H1 (cell line): ENCODE data around the gene USP38. TPM values are rescaled to one million over a fixed set of nuclear protein-coding genes. Genes with fewer than 3 reads are reported as not detected.

Source experiments
- CBX5 ChIP-seq: fragments of 300-800, 300-1000 bp; sonication (generic); IDR thresholded peaks from 2 replicates; pipeline ENCODE4 v1.7.1; 2016; ENCODE audit warnings: antibody characterized with exemption, low read length, low read depth
- CREB1 ChIP-seq: IDR thresholded peaks from 2 replicates; pipeline ENCODE4 v1.6.1; 2012; ENCODE audit warnings: inconsistent platforms
- GTF2F1 ChIP-seq: IDR thresholded peaks from 2 replicates; pipeline ENCODE4 v1.6.1; 2012; ENCODE audit warnings: low read depth, low read length, improper control_type of control experiment, borderline replicate concordance
- JUND ChIP-seq: IDR thresholded peaks from 2 replicates; pipeline ENCODE4 v1.6.1; 2011; ENCODE audit warnings: mild to moderate bottlenecking, improper control_type of control experiment, low read length
- MAFK ChIP-seq: IDR thresholded peaks from 2 replicates; pipeline ENCODE4 v1.6.1; 2012; ENCODE audit warnings: low read depth, mild to moderate bottlenecking, improper control_type of control experiment, low read length
- MAX ChIP-seq: IDR thresholded peaks from 2 replicates; pipeline ENCODE4 v1.6.1; 2012; ENCODE audit warnings: inconsistent platforms
- SIRT6 ChIP-seq: IDR thresholded peaks from one replicate; pipeline ENCODE4 v1.7.1; 2012; ENCODE audit warnings: low read length, inconsistent platforms
- TCF12 ChIP-seq: IDR thresholded peaks from 2 replicates; pipeline ENCODE4 v1.6.1; 2011; ENCODE audit warnings: low read depth, mild to moderate bottlenecking, low read length
- ZNF274 ChIP-seq: IDR thresholded peaks from 2 replicates; pipeline ENCODE4 v1.7.0; 2012; ENCODE audit warnings: low read length, borderline replicate concordance; ENCODE audit errors: extremely low read depth
- polyA plus RNA-seq, 7 experiments: library from polyadenylated mRNA; depleted of rRNA in 3 of 7; stranded (reverse) in 5 of 7; unstranded in 2 of 7; fragments of >200 nt in 5 of 7; fragments of 200-250 nt in 2 of 7; gene quantifications; 1 replicate in 5 of 7; 2 replicates in 1 of 7; 4 replicates in 1 of 7; pipeline versions ENCODE4 v1.2.1 to v1.2.3, GENCODE V29; 2011 to 2013; ENCODE audit warnings: missing spikeins in 2 of 7, mixed read lengths in 2 of 7
- total RNA-seq: library from RNA; stranded (reverse); fragmentation: NEBNext Ultra II Directional; extraction: Animal tissue kit (Norgen Biotek cat#: 25700); gene quantifications from 2 replicates; pipeline ENCODE4 v1.2.1, GENCODE V29; 2021
- TF ChIP-seq, protein P1 (sequence below): fragments of 300-600 bp; sonication (generic); IDR thresholded peaks from 2 replicates; pipeline ENCODE4 v1.7.1; 2012; ENCODE audit warnings: low read length, moderate library complexity, mild to moderate bottlenecking, inconsistent platforms; ENCODE audit not compliant: insufficient replicate concordance

Gene USP38
- total and polyA plus RNA-seq, 2 of the 8 experiments (the other 6 are each of a cell fraction or from before 2014, with no cell fraction given) = 3.2 to 10.5 TPM

GRCh38 chr4:143185253-143186107 is 763 bp downstream of the USP38 start (continued):
- TF ChIP-seq, protein P1, sequence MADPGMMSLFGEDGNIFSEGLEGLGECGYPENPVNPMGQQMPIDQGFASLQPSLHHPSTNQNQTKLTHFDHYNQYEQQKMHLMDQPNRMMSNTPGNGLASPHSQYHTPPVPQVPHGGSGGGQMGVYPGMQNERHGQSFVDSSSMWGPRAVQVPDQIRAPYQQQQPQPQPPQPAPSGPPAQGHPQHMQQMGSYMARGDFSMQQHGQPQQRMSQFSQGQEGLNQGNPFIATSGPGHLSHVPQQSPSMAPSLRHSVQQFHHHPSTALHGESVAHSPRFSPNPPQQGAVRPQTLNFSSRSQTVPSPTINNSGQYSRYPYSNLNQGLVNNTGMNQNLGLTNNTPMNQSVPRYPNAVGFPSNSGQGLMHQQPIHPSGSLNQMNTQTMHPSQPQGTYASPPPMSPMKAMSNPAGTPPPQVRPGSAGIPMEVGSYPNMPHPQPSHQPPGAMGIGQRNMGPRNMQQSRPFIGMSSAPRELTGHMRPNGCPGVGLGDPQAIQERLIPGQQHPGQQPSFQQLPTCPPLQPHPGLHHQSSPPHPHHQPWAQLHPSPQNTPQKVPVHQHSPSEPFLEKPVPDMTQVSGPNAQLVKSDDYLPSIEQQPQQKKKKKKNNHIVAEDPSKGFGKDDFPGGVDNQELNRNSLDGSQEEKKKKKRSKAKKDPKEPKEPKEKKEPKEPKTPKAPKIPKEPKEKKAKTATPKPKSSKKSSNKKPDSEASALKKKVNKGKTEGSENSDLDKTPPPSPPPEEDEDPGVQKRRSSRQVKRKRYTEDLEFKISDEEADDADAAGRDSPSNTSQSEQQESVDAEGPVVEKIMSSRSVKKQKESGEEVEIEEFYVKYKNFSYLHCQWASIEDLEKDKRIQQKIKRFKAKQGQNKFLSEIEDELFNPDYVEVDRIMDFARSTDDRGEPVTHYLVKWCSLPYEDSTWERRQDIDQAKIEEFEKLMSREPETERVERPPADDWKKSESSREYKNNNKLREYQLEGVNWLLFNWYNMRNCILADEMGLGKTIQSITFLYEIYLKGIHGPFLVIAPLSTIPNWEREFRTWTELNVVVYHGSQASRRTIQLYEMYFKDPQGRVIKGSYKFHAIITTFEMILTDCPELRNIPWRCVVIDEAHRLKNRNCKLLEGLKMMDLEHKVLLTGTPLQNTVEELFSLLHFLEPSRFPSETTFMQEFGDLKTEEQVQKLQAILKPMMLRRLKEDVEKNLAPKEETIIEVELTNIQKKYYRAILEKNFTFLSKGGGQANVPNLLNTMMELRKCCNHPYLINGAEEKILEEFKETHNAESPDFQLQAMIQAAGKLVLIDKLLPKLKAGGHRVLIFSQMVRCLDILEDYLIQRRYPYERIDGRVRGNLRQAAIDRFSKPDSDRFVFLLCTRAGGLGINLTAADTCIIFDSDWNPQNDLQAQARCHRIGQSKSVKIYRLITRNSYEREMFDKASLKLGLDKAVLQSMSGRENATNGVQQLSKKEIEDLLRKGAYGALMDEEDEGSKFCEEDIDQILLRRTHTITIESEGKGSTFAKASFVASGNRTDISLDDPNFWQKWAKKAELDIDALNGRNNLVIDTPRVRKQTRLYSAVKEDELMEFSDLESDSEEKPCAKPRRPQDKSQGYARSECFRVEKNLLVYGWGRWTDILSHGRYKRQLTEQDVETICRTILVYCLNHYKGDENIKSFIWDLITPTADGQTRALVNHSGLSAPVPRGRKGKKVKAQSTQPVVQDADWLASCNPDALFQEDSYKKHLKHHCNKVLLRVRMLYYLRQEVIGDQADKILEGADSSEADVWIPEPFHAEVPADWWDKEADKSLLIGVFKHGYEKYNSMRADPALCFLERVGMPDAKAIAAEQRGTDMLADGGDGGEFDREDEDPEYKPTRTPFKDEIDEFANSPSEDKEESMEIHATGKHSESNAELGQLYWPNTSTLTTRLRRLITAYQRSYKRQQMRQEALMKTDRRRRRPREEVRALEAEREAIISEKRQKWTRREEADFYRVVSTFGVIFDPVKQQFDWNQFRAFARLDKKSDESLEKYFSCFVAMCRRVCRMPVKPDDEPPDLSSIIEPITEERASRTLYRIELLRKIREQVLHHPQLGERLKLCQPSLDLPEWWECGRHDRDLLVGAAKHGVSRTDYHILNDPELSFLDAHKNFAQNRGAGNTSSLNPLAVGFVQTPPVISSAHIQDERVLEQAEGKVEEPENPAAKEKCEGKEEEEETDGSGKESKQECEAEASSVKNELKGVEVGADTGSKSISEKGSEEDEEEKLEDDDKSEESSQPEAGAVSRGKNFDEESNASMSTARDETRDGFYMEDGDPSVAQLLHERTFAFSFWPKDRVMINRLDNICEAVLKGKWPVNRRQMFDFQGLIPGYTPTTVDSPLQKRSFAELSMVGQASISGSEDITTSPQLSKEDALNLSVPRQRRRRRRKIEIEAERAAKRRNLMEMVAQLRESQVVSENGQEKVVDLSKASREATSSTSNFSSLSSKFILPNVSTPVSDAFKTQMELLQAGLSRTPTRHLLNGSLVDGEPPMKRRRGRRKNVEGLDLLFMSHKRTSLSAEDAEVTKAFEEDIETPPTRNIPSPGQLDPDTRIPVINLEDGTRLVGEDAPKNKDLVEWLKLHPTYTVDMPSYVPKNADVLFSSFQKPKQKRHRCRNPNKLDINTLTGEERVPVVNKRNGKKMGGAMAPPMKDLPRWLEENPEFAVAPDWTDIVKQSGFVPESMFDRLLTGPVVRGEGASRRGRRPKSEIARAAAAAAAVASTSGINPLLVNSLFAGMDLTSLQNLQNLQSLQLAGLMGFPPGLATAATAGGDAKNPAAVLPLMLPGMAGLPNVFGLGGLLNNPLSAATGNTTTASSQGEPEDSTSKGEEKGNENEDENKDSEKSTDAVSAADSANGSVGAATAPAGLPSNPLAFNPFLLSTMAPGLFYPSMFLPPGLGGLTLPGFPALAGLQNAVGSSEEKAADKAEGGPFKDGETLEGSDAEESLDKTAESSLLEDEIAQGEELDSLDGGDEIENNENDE = no peak
- TF ChIP-seq SIRT6 = no peak
- no peak for TF ChIP-seq TCF12
- no peak for TF ChIP-seq ZNF274
- TF ChIP-seq CBX5 = no peak
- no peak for TF ChIP-seq GTF2F1
- no peak for TF ChIP-seq MAFK
- no peak for TF ChIP-seq JUND
- TF ChIP-seq CREB1 = peak; percentile 39; the same call in 1 of the 2 replicates
- peak; percentile 58 for TF ChIP-seq MAX
